ENCODE data around the gene GP5.

Gene GP5

GRCh38 chr3:194375473-194376240, 23.4 kb downstream of the GP5 start:
- no peak for DNase-seq

GRCh38 chr3:194374935-194375334, 24.1 kb downstream of the GP5 start:
- DNase-seq: no peak

- no peak for DNase-seq
Measured at GRCh38 chr3:194373899-194374298, 25.2 kb downstream of the GP5 start.

- no peak for DNase-seq
Measured at GRCh38 chr3:194373028-194373427, 26.0 kb downstream of the GP5 start.

GRCh38 chr3:194370753-194371152, 28.3 kb downstream of the GP5 start:
- DNase-seq: no peak

- no peak for DNase-seq
Measured at GRCh38 chr3:194369522-194370279, 29.4 kb downstream of the GP5 start, which contains the start of gene LRRC15. Gene LRRC15, minus strand, starts transcription at chr3:194369743. Its CDS starts 8,700 bp downstream, at chr3:194361043.

GRCh38 chr3:194368918-194369317, 30.1 kb downstream of the GP5 start:
- DNase-seq: no peak

- no peak for DNase-seq
Measured at GRCh38 chr3:194367992-194368841, 30.8 kb downstream of the GP5 start.

- DNase-seq: no peak
Measured at GRCh38 chr3:194365978-194366490, 33.0 kb downstream of the GP5 start.

- no peak for DNase-seq
Measured at GRCh38 chr3:194365526-194365925, 33.5 kb downstream of the GP5 start.

- DNase-seq: no peak
Measured at GRCh38 chr3:194364652-194365434, 34.2 kb downstream of the GP5 start.

GRCh38 chr3:194364314-194364651, 34.8 kb downstream of the GP5 start:
- no peak for DNase-seq

- no peak for DNase-seq
Measured at GRCh38 chr3:194360568-194360967, 38.5 kb downstream of the GP5 start.

GRCh38 chr3:194357681-194358080, 41.4 kb downstream of the GP5 start:
- no peak for DNase-seq

GRCh38 chr3:194355379-194355778, 43.7 kb downstream of the GP5 start:
- DNase-seq: no peak

- DNase-seq: no peak
Measured at GRCh38 chr3:194354315-194354714, 44.8 kb downstream of the GP5 start.

GRCh38 chr3:194352667-194353246, 46.3 kb downstream of the GP5 start:
- DNase-seq: no peak

- DNase-seq: no peak
Measured at GRCh38 chr3:194351952-194352536, 47.0 kb downstream of the GP5 start.

- no peak for DNase-seq
Measured at GRCh38 chr3:194351080-194351672, 47.9 kb downstream of the GP5 start, which contains the start of gene CPN2. Gene CPN2, minus strand, starts transcription at chr3:194351328. Its CDS starts 8,626 bp downstream, at chr3:194342702.

GRCh38 chr3:194350726-194351071, 48.4 kb downstream of the GP5 start:
- no peak for DNase-seq

GRCh38 chr3:194348354-194348753, 50.7 kb downstream of the GP5 start:
- DNase-seq: no peak

Data from SHP77 treated with DMSO at 0.1 percent for 48 hours (cell line).